Measurements from ENCODE around the gene AP1S2.

The AP1S2 gene

GRCh38 chrX:15815779-15816437, 38.7 kb downstream of the AP1S2 start:
- FAIRE-seq = peak; percentile 88

DNA sequence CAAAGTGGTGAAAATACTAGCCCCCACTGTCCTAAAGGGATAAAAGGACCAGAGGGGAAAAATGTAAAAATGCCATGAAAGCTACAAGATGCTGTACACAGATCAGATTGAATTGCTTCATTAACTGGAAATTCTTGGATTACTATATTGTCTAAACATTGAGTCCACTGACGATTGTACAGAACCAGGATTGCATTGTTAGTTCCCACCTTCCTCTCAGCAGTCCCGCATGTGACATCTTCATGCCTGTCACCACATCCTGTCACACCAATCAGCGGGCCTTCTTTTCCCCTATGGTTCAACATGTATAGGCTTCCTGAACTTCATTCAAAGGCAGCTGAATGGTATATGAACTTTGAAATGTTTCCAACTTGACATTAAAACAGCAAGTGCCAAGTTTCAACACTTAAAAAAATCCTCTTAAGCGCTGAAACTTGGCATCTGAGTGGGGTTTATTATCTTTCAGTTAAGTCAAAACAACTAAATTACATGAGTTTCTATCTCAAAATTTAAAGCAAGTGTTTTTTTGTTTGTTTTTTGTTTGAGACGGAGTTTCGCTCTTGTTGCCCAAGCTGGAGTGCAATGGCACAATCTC, 39.7 kb downstream of the AP1S2 start:
- FAIRE-seq = no peak
- TF ChIP-seq TAF1 (IDR thresholded peaks at IDR 0.05; ENCODE audit: low read depth, low read length) (no peak), PAX5 (IDR thresholded peaks at IDR 0.05; ENCODE audit: insufficient read depth, low read length, severe bottlenecking) (no peak), POU2F2 (IDR thresholded peaks at IDR 0.05; ENCODE audit: low read depth, low read length) (no peak), POLR2A (IDR thresholded peaks at IDR 0.05; ENCODE audit: low read depth, low read length) (no peak), POLR2AphosphoS5 (IDR thresholded peaks at IDR 0.05; ENCODE audit: low read depth, low read length) (no peak), SPI1 (IDR thresholded peaks at IDR 0.05; ENCODE audit: low read depth, low read length) (no peak)

More at GRCh38 chrX:15815779-15816437, 38.7 kb downstream of the AP1S2 start:
- TF ChIP-seq POLR2A (IDR thresholded peaks at IDR 0.05; ENCODE audit: low read depth, low read length) (no peak), POU2F2 (IDR thresholded peaks at IDR 0.05; ENCODE audit: low read depth, low read length) (no peak), POLR2AphosphoS5 (IDR thresholded peaks at IDR 0.05; ENCODE audit: low read depth, low read length) (no peak), PAX5 (IDR thresholded peaks at IDR 0.05; ENCODE audit: insufficient read depth, low read length, severe bottlenecking) (no peak), TAF1 (IDR thresholded peaks at IDR 0.05; ENCODE audit: low read depth, low read length) (no peak), SPI1 (IDR thresholded peaks at IDR 0.05; ENCODE audit: low read depth, low read length) (no peak)
- peak; percentile 5 for DNase-seq (ENCODE audit: insufficient read length, low spot score)

GRCh38 chrX:15813416-15813815, 41.2 kb downstream of the AP1S2 start:
- FAIRE-seq = no peak
- TF ChIP-seq TAF1 (IDR thresholded peaks at IDR 0.05; ENCODE audit: low read depth, low read length) = no peak
- no peak for TF ChIP-seq POU2F2 (IDR thresholded peaks at IDR 0.05; ENCODE audit: low read depth, low read length)
- no peak for TF ChIP-seq SPI1 (IDR thresholded peaks at IDR 0.05; ENCODE audit: low read depth, low read length)
- no peak for TF ChIP-seq POLR2A (IDR thresholded peaks at IDR 0.05; ENCODE audit: low read depth, low read length)
- no peak for DNase-seq (ENCODE audit: insufficient read length, low spot score)

More for the DNA sequence above, 39.7 kb downstream of the AP1S2 start:
- DNase-seq (ENCODE audit: insufficient read length, low spot score) = no peak

- DNase-seq (ENCODE audit: insufficient read length, low spot score) (no peak), FAIRE-seq (no peak)
- TF ChIP-seq POLR2AphosphoS5 (IDR thresholded peaks at IDR 0.05; ENCODE audit: low read depth, low read length) (no peak), PAX5 (IDR thresholded peaks at IDR 0.05; ENCODE audit: insufficient read depth, low read length, severe bottlenecking) (no peak), POLR2A (IDR thresholded peaks at IDR 0.05; ENCODE audit: low read depth, low read length) (no peak), SPI1 (IDR thresholded peaks at IDR 0.05; ENCODE audit: low read depth, low read length) (no peak), TAF1 (IDR thresholded peaks at IDR 0.05; ENCODE audit: low read depth, low read length) (no peak), POU2F2 (IDR thresholded peaks at IDR 0.05; ENCODE audit: low read depth, low read length) (no peak)
Measured at GRCh38 chrX:15812192-15812938, 42.2 kb downstream of the AP1S2 start.

DNA sequence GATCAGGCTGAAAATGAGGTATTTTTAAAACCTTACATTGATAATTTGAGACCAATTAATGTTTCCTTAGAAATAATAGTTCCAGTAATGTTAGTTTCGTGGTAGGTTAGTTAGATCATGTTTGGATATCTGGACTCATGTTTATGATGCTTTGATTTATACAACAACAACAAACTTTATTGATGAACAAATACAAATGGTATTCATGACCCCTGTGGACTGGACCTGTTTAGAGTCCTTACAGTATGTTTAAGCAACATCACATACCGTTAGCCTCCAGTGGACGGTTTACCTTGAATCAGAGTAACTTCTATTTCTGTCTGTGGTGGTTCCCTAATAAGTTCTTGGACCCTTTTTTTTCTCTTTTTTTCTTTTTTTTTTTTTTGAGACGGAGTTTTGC, 46.4 kb downstream of the AP1S2 start:
- DNase-seq (ENCODE audit: insufficient read length, low spot score) = no peak
- no peak for FAIRE-seq
- TF ChIP-seq PAX5 (IDR thresholded peaks at IDR 0.05; ENCODE audit: insufficient read depth, low read length, severe bottlenecking) (no peak), TAF1 (IDR thresholded peaks at IDR 0.05; ENCODE audit: low read depth, low read length) (no peak), POLR2A (IDR thresholded peaks at IDR 0.05; ENCODE audit: low read depth, low read length) (no peak), POU2F2 (IDR thresholded peaks at IDR 0.05; ENCODE audit: low read depth, low read length) (no peak), SPI1 (IDR thresholded peaks at IDR 0.05; ENCODE audit: low read depth, low read length) (no peak), POLR2AphosphoS5 (IDR thresholded peaks at IDR 0.05; ENCODE audit: low read depth, low read length) (no peak)

DNA sequence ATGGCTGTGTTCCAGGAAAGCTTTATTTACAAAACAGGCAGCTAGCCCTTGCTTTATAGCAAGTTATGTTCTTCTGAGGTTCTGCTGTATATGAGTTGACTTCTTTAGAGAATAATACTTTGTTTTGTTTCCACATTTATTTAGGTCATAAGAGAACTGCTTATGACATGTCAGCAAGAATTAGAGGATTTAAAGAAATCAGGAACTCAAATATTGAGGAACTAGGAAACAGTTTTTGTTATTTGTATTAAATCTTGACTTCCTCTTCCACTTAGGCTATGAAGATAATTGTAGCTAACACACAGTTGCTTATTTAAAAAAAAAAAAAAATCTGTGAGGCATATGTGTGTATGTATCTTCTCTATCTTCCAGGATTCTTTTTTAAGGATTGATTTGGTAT, 50.0 kb downstream of the AP1S2 start:
- no peak for TF ChIP-seq SPI1 (IDR thresholded peaks at IDR 0.05; ENCODE audit: low read depth, low read length)
- no peak for FAIRE-seq
- no peak for DNase-seq (ENCODE audit: insufficient read length, low spot score)

- no peak for DNase-seq (ENCODE audit: insufficient read length, low spot score)
- no peak for TF ChIP-seq POU2F2 (IDR thresholded peaks at IDR 0.05; ENCODE audit: low read depth, low read length)
- TF ChIP-seq PAX5 (IDR thresholded peaks at IDR 0.05; ENCODE audit: insufficient read depth, low read length, severe bottlenecking) = no peak
- no peak for TF ChIP-seq TAF1 (IDR thresholded peaks at IDR 0.05; ENCODE audit: low read depth, low read length)
- no peak for TF ChIP-seq SPI1 (IDR thresholded peaks at IDR 0.05; ENCODE audit: low read depth, low read length)
- no peak for TF ChIP-seq POLR2AphosphoS5 (IDR thresholded peaks at IDR 0.05; ENCODE audit: low read depth, low read length)
- no peak for TF ChIP-seq POLR2A (IDR thresholded peaks at IDR 0.05; ENCODE audit: low read depth, low read length)
- no peak for FAIRE-seq
Measured at GRCh38 chrX:15797707-15798106, 56.9 kb downstream of the AP1S2 start.

GRCh38 chrX:15790769-15791290, 63.8 kb downstream of the AP1S2 start:
- peak; percentile 47 for FAIRE-seq
- no peak for DNase-seq (ENCODE audit: insufficient read length, low spot score)
- no peak for TF ChIP-seq POLR2A (IDR thresholded peaks at IDR 0.05; ENCODE audit: low read depth, low read length)
- TF ChIP-seq SPI1 (IDR thresholded peaks at IDR 0.05; ENCODE audit: low read depth, low read length) = peak; percentile 45

- FAIRE-seq (peak; percentile 95), DNase-seq (ENCODE audit: insufficient read length, low spot score) (peak; percentile 63)
- no peak for TF ChIP-seq POU2F2 (IDR thresholded peaks at IDR 0.05; ENCODE audit: low read depth, low read length)
- no peak for TF ChIP-seq SPI1 (IDR thresholded peaks at IDR 0.05; ENCODE audit: low read depth, low read length)
- TF ChIP-seq PAX5 (IDR thresholded peaks at IDR 0.05; ENCODE audit: insufficient read depth, low read length, severe bottlenecking) = no peak
- TF ChIP-seq POLR2A (IDR thresholded peaks at IDR 0.05; ENCODE audit: low read depth, low read length) = peak; percentile 64
- 0 out of 2 replicates have a peak, but pooled peaks have one; percentile 37 for TF ChIP-seq TAF1 (IDR thresholded peaks at IDR 0.05; ENCODE audit: low read depth, low read length)
- TF ChIP-seq POLR2AphosphoS5 (IDR thresholded peaks at IDR 0.05; ENCODE audit: low read depth, low read length) = 0 out of 2 replicates have a peak, but pooled peaks have one; percentile 35
Measured at GRCh38 chrX:15789979-15790768, 64.4 kb downstream of the AP1S2 start, which contains the start of gene ZRSR2. TSS of gene ZRSR2 (plus strand) at chrX:15790484. CDS start at chrX:15790496, 12 bp downstream.
